Measurements from ENCODE around the gene ZNF784. TPM values are rescaled to one million over a fixed set of nuclear protein-coding genes. Genes with fewer than 3 reads are reported as not detected.

The ZNF784 gene
- total and polyA plus RNA-seq, 2 of the 13 experiments (the other 11 are each of a cell fraction or from before 2014, with no cell fraction given): 4.1 to 4.2 TPM

GRCh38 chr19:55603115-55603514 is 21.3 kb downstream of the ZNF784 start:
- ChIA-PET POLR2A (no interaction called here), CTCF (ENCODE audit: low intra/inter-chr PET ratio, low total read pairs) (no interaction called here)
- WGBS (ENCODE audit: low lambda C conversion rate): 50% methylated on average over 2 of the region's 21 CpGs
- Histone ChIP-seq H3K27ac (ENCODE audit: extremely low read length, insufficient read depth, low read length) (no peak overlapping the region), H3K36me3 (replicated peaks in 1 of 2; ENCODE audit: control insufficient read depth in 1 of 2, insufficient read depth in 2 of 2, low read length in 2 of 2) (peaks cover 0 to 4% of the 10 kb centered on the region in 2 experiments; a peak in 2 of 5 replicates), H3K4me2 (ENCODE audit: low read depth, low read length) (no peak overlapping the region), H3K79me2 (ENCODE audit: insufficient read depth, low read length) (peaks cover 16% of the 10 kb centered on the region), H3K9ac (ENCODE audit: insufficient read depth, low read depth, low read length) (no peak overlapping the region), H2AFZ (ENCODE audit: low read length) (no peak overlapping the region), H3K4me3 (replicated peaks in 1 of 3; ENCODE audit: insufficient read depth in 1 of 3, low read depth in 2 of 3, low read length in 3 of 3) (no peak overlapping the region), H3K27me3 (ENCODE audit: control insufficient read depth in 1 of 2, insufficient read depth in 2 of 2, low read length in 2 of 2) (no peaks in the 10 kb centered on the region; a peak in 1 of 5 replicates), H3K9me3 (ENCODE audit: low read length) (no peaks in the 10 kb centered on the region), H4K20me1 (ENCODE audit: insufficient read depth, low read length) (0 out of 2 replicates have a peak, but pooled peaks cover 6% of the 10 kb centered on the region), H3K4me1 (ENCODE audit: insufficient read depth, low read length) (peaks cover 59% of the 10 kb centered on the region)
- no peak for ATAC-seq
- in situ Hi-C loops (cut with HindIII; ENCODE audit: extremely low pct_ligation_motif_present, low pct_unique_long_range_greater_than_20kb) (no loop called here), intact Hi-C loops (cut with micrococcal nuclease; ENCODE audit: unreplicated experiment) (loop anchor here (10.0 kb wide), 1 partner anchor 48 kb away; no protein-coding TSS in a partner anchor)
- no TSS peak for BruUV-seq (replicated peaks)
- no peak for DNase-seq (ENCODE audit: low spot score)
- no peak for FAIRE-seq
- TF ChIP-seq ZNF567 (CRISPR knock-in tag; IDR thresholded peaks at IDR 0.05; ENCODE audit: borderline replicate concordance) (no peak), AGO2 (optimal IDR thresholded peaks at IDR 0.05; ENCODE audit: low read depth, low read length) (peak; percentile 6)

GRCh38 chr19:55602104-55603001 is 22.0 kb downstream of the ZNF784 start:
- POLR2A ChIA-PET: interaction anchor here (1.2 to 4.9 kb wide), 2 partner anchors 17 to 55 kb away, joined by 3 to 66 read pairs; no protein-coding TSS in a partner anchor
- FAIRE-seq (no peak), DNase-seq (ENCODE audit: low spot score) (no peak), ATAC-seq (no peak)
- Histone ChIP-seq H3K27ac (ENCODE audit: extremely low read length, insufficient read depth, low read length) (peak overlapping the region; percentile 98), H3K4me3 (replicated peaks in 1 of 3; ENCODE audit: insufficient read depth in 1 of 3, low read depth in 2 of 3, low read length in 3 of 3) (no peak overlapping the region), H3K9ac (ENCODE audit: insufficient read depth, low read depth, low read length) (peak overlapping the region; percentile 75; the same call in 1 of the 2 replicates), H3K27me3 (ENCODE audit: control insufficient read depth in 1 of 2, insufficient read depth in 2 of 2, low read length in 2 of 2) (no peaks in the 10 kb centered on the region; a peak in 1 of 5 replicates), H3K36me3 (replicated peaks in 1 of 2; ENCODE audit: control insufficient read depth in 1 of 2, insufficient read depth in 2 of 2, low read length in 2 of 2) (peaks cover 0 to 6% of the 10 kb centered on the region in 2 experiments; a peak in 3 of 5 replicates), H3K9me3 (ENCODE audit: low read length) (no peaks in the 10 kb centered on the region), H3K4me1 (ENCODE audit: insufficient read depth, low read length) (peaks cover 53% of the 10 kb centered on the region), H4K20me1 (ENCODE audit: insufficient read depth, low read length) (0 out of 2 replicates have a peak, but pooled peaks cover 6% of the 10 kb centered on the region), H2AFZ (ENCODE audit: low read length) (no peak overlapping the region), H3K4me2 (ENCODE audit: low read depth, low read length) (no peak overlapping the region), H3K79me2 (ENCODE audit: insufficient read depth, low read length) (peaks cover 12% of the 10 kb centered on the region)
- CTCF ChIA-PET (ENCODE audit: low intra/inter-chr PET ratio, low total read pairs): no interaction called here
- WGBS (ENCODE audit: low lambda C conversion rate): 95% methylated on average over 32 of the region's 60 CpGs
- TF ChIP-seq ZNF687 (CRISPR knock-in tag; IDR thresholded peaks at IDR 0.05): peak; percentile 10; the same call in 1 of the 2 replicates
- TF ChIP-seq AGO2 (optimal IDR thresholded peaks at IDR 0.05; ENCODE audit: low read depth, low read length): peak; percentile 37
- no peak for TF ChIP-seq NONO (IDR thresholded peaks at IDR 0.05)
- TF ChIP-seq NONO (CRISPR knock-in tag; conservative IDR thresholded peaks at IDR 0.05): no peak
- TF ChIP-seq PTBP1 (IDR thresholded peaks at IDR 0.05; ENCODE audit: low read depth, low read length, poor library complexity, severe bottlenecking): no peak
- intact Hi-C loops (cut with micrococcal nuclease; ENCODE audit: unreplicated experiment): loop anchor here (10.0 kb wide), 1 partner anchor 48 kb away; no protein-coding TSS in a partner anchor
- BruUV-seq (replicated peaks): no TSS peak
- in situ Hi-C loops (cut with HindIII; ENCODE audit: extremely low pct_ligation_motif_present, low pct_unique_long_range_greater_than_20kb): no loop called here

Data from HepG2 (cell line).